ENCODE results near the gene AFF4.
"Not testable (repeated sequence)": the region's sequence is repeated elsewhere in the genome, so short reads cannot be mapped to it uniquely, and the experiment has no call there.

The AFF4 gene

GRCh38 chr5:132887283-132887682, 76.2 kb downstream of the AFF4 start:
- DNase-seq = no peak

GRCh38 chr5:132886064-132886823, 77.2 kb downstream of the AFF4 start:
- DNase-seq = no peak

- DNase-seq = no peak
Measured at GRCh38 chr5:132884548-132884947, 78.9 kb downstream of the AFF4 start.

GRCh38 chr5:132883261-132883834, 80.1 kb downstream of the AFF4 start:
- peak; percentile 40 for DNase-seq

GRCh38 chr5:132877938-132878337, 85.5 kb downstream of the AFF4 start:
- DNase-seq = no peak

- DNase-seq = no peak
Measured at GRCh38 chr5:132877466-132877865, 86.0 kb downstream of the AFF4 start.

- DNase-seq = no peak
Measured at GRCh38 chr5:132876020-132876759, 87.2 kb downstream of the AFF4 start.

- DNase-seq = no peak
Measured at GRCh38 chr5:132873930-132874271, 89.5 kb downstream of the AFF4 start.

- no peak for DNase-seq
Measured at GRCh38 chr5:132873119-132873929, 90.1 kb downstream of the AFF4 start, which contains the start of gene LEAP2. Gene LEAP2, plus strand, starts transcription at chr5:132873668. Its CDS starts 27 bp downstream, at chr5:132873695.

- no peak for DNase-seq
Measured at GRCh38 chr5:132872788-132873118, 90.7 kb downstream of the AFF4 start.

GRCh38 chr5:132871459-132872284, 91.8 kb downstream of the AFF4 start:
- DNase-seq = no peak

- no peak for DNase-seq
Measured at GRCh38 chr5:132870801-132871200, 92.6 kb downstream of the AFF4 start.

GRCh38 chr5:132868754-132869153, 94.7 kb downstream of the AFF4 start:
- DNase-seq = no peak

GRCh38 chr5:132867046-132867451, 96.4 kb downstream of the AFF4 start:
- no peak for DNase-seq

- DNase-seq = peak; percentile 98
Measured at GRCh38 chr5:132866342-132867045, 96.9 kb downstream of the AFF4 start, which contains the start of the genes GDF9 and UQCRQ. Gene GDF9, minus strand, starts transcription at chr5:132866469. Its CDS starts 1,936 bp downstream, at chr5:132864533. Gene UQCRQ, plus strand, starts transcription at chr5:132866642. Its CDS starts 240 bp downstream, at chr5:132866882.

- DNase-seq = no peak
Measured at GRCh38 chr5:132865668-132866341, 97.6 kb downstream of the AFF4 start.

- DNase-seq = no peak
Measured at GRCh38 chr5:132860742-132861141, 102.7 kb downstream of the AFF4 start.

- DNase-seq = no peak
Measured at GRCh38 chr5:132859889-132860437, 103.5 kb downstream of the AFF4 start.

GRCh38 chr5:132856011-132856410, 107.4 kb downstream of the AFF4 start:
- DNase-seq = no peak

GRCh38 chr5:132854992-132855391, 108.4 kb downstream of the AFF4 start:
- DNase-seq = not testable (repeated sequence)

All from right hindlimb (tissue), 1 donor.